CD4-positive, alpha-beta T cell treated with Interleukin-6 for 4 hours (primary cell): Measurements from ENCODE around the gene PCDHB16.
"Not testable (repeated sequence)": the region's sequence is repeated elsewhere in the genome, so short reads cannot be mapped to it uniquely, and the experiment has no call there.

Experiments
- DNase-seq: peaks from one replicate; pipeline ENCODE4 v3.0.0-alpha.2; 2020; ENCODE audit warnings: mixed read lengths

PCDHB16 gene

DNA sequence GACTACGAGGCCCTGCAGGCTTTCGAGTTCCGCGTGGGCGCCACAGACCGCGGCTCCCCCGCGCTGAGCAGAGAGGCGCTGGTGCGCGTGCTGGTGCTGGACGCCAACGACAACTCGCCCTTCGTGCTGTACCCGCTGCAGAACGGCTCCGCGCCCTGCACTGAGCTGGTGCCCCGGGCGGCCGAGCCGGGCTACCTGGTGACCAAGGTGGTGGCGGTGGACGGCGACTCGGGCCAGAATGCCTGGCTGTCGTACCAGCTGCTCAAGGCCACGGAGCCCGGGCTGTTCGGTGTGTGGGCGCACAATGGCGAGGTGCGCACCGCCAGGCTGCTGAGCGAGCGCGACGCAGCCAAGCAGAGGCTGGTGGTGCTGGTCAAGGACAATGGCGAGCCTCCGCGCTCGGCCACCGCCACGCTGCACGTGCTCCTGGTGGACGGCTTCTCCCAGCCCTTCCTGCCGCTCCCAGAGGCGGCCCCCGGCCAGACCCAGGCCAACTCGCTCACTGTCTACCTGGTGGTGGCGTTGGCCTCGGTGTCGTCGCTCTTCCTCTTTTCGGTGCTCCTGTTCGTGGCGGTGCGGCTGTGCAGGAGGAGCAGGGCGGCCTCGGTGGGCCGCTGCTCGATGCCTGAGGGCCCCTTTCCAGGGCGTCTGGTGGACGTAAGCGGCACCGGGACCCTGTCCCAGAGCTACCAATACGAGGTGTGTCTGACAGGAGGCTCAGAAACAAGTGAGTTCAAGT, 2.1 kb downstream of the PCDHB16 start:
- not testable (repeated sequence) for DNase-seq

DNA sequence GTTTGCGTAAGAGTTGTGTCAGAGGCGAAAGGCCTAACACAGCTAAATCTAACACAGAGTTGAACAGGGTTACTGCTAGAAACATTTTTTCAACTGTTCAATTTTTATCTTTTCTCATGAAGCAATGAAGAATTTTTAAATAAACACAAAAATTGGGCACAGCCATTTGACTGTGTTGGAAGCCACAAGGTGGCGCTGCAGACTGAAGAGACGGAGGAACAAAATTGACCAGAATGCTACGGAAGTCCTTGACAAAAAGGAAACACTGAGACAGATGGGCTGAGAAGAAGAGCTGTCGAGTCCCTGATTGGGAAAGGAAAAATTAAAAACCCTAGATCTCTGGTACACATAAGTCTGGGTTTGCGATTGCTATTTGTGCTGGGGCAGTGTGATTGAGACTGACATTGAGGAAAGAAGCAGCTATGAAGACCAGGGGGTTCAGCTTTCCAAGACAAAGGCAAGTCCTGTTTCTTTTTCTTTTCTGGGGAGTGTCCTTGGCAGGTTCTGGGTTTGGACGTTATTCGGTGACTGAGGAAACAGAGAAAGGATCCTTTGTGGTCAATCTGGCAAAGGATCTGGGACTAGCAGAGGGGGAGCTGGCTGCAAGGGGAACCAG, 4.8 kb downstream of the PCDHB16 start, which contains the start of gene PCDHB9:
TSS of gene PCDHB9 (plus strand) at position 265 of the 616 bp plus-strand sequence. CDS start at position 423, 158 bp downstream.
- peak; percentile 30 for DNase-seq

DNA sequence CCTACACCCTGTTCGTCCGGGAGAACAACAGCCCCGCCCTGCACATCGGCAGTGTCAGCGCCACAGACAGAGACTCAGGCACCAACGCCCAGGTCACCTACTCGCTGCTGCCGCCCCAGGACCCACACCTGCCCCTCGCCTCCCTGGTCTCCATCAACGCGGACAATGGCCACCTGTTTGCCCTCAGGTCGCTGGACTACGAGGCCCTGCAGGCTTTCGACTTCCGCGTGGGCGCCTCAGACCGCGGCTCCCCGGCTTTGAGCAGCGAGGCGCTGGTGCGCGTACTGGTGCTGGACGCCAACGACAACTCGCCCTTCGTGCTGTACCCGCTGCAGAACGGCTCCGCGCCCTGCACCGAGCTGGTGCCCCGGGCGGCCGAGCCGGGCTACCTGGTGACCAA, 6.5 kb downstream of the PCDHB16 start:
- DNase-seq: not testable (repeated sequence)

DNA sequence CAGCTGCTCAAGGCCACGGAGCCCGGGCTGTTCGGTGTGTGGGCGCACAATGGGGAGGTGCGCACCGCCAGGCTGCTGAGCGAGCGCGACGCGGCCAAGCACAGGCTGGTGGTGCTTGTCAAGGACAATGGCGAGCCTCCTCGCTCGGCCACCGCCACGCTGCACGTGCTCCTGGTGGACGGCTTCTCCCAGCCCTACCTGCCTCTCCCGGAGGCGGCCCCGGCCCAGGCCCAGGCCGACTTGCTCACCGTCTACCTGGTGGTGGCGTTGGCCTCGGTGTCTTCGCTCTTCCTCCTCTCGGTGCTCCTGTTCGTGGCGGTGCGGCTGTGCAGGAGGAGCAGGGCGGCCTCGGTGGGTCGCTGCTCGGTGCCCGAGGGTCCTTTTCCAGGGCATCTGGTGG, 6.9 kb downstream of the PCDHB16 start:
- not testable (repeated sequence) for DNase-seq

DNA sequence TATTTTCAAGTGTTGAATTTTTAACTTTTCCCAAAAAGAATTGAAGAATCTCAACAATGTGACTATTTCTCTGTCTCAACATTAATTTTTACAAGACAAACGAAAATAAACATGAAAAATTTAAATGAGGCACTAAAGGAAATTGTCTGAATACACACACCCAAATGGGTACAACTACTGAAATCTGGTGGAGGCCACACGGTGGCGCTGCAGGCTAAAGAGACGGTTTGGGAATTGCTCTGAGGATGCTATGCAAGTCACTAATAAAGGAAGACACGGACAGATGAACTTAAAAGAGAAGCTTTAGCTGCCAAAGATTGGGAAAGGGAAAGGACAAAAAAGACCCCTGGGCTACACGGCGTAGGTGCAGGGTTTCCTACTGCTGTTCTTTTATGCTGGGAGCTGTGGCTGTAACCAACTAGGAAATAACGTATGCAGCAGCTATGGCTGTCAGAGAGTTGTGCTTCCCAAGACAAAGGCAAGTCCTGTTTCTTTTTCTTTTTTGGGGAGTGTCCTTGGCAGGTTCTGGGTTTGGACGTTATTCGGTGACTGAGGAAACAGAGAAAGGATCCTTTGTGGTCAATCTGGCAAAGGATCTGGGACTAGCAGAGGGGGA, 10.0 kb downstream of the PCDHB16 start, which contains the start of gene PCDHB10:
TSS of gene PCDHB10 (plus strand) at position 244 of the 616 bp plus-strand sequence. CDS start at position 444, 200 bp downstream.
- peak; percentile 13 for DNase-seq

DNA sequence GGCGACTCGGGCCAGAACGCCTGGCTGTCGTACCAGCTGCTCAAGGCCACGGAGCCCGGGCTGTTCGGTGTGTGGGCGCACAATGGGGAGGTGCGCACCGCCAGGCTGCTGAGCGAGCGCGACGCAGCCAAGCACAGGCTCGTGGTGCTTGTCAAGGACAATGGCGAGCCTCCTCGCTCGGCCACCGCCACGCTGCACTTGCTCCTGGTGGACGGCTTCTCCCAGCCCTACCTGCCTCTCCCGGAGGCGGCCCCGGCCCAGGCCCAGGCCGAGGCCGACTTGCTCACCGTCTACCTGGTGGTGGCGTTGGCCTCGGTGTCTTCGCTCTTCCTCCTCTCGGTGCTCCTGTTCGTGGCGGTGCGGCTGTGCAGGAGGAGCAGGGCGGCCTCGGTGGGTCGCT, 12.1 kb downstream of the PCDHB16 start:
- not testable (repeated sequence) for DNase-seq

DNA sequence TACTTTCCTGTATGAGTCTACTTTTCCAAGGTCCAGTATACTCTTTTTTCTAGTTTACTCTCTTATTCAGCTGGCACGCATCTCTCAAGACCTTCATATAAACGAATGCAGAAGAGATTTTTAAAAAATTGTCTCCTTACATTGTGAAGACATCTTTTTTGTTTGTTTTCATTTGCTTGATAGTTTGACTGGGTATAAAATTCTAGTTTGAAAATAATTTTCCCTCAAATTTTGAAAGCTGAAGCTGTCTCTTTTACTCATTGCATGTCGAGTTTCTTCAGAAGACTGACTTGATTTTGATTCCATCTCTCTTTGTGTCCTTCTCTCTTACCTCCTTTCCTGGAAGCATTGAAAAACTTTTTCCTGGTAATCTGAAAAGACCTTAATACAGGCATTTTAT, 14.2 kb downstream of the PCDHB16 start:
- DNase-seq: no peak

DNA sequence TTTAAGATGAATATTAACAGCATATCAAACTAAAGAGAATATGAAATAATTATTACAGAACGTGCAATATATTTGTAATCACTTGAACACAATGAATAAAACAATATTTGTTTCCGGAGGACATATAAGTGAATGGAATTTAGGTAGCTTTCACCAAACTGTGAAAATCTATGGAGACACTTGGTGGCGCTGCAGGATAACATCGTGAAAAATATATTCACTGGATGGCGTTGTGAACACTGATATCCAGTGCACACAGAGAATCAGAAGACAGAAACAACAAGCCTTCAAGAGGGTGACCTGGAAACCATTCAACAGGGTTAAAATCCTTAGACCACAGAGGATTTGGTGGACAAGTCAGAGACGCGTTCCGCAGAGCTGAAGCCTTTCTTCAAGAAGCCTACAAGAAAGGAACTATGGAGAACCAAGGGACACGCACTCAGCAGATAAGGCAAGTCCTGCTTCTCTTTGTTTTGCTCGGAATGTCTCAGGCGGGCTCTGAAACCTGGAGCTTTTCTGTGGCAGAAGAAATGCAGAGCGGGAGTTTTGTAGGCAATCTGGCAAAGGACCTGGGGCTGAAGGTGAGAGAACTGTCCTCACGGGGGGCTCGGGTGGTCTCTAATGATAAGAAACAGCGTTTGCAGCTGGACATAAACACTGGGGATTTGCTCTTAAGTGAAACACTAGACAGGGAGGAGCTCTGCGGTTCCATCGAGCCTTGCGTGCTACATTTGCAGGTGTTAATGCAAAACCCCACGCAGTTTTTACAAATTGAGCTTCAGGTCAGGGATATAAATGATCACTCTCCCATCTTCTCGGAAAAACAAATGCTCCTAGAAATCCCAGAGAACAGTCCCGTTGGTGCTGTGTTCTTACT, 17.4 kb downstream of the PCDHB16 start, which contains the start of gene PCDHB11:
TSS of gene PCDHB11 (plus strand) at position 269 of the 877 bp plus-strand sequence. CDS start at position 417, 148 bp downstream.
- DNase-seq: no peak

DNA sequence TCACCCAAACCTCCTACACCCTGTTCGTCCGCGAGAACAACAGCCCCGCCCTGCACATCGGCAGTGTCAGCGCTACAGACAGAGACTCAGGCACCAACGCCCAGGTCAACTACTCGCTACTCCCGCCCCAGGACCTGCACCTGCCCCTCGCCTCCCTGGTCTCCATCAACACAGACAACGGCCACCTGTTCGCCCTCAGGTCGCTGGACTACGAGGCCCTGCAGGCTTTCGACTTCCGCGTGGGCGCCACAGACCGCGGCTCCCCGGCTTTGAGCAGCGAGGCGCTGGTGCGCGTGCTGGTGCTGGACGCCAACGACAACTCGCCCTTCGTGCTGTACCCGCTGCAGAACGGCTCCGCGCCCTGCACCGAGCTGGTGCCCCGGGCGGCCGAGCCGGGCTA, 18.9 kb downstream of the PCDHB16 start:
- not testable (repeated sequence) for DNase-seq

DNA sequence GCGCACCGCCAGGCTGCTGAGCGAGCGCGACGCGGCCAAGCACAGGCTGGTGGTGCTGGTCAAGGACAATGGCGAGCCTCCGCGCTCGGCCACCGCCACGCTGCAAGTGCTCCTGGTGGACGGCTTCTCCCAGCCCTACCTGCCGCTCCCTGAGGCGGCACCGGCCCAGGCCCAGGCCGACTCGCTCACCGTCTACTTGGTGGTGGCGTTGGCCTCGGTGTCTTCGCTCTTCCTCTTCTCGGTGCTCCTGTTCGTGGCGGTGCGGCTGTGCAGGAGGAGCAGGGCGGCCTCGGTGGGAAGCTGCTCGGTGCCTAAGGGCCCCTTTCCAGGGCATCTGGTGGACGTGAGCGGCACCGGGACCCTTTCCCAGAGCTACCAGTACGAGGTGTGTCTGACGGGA, 19.5 kb downstream of the PCDHB16 start:
- not testable (repeated sequence) for DNase-seq

DNA sequence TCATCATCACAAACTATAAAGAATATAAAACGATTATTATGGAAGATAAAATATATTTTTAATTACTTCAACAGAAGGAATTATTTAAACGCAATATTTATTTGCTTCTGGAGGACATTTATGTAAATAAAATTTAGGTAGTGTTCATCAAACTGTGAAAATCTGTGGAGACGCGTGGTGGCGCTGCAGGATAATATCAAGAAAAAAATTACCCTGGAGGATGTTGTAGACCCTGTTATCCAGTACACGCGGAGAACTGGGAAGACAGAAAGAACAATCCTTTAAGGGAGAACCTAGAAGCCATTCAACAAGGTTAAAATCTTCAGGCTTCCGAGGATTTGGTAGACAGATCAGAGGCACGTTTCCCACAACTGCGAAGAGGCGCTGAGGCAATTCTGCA, 26.3 kb downstream of the PCDHB16 start, which contains the start of gene PCDHB12:
TSS of gene PCDHB12 (plus strand) at position 242 of the 400 bp plus-strand sequence. CDS start 189 bp downstream, outside the sequence.
- DNase-seq: no peak

DNA sequence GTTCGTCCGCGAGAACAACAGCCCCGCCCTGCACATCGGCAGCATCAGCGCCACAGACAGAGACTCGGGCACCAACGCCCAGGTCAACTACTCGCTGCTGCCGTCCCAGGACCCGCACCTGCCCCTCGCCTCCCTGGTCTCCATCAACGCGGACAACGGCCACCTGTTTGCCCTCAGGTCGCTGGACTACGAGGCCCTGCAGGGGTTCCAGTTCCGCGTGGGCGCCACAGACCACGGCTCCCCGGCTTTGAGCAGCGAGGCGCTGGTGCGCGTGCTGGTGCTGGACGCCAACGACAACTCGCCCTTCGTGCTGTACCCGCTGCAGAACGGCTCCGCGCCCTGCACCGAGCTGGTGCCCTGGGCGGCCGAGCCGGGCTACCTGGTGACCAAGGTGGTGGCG, 28.1 kb downstream of the PCDHB16 start:
- DNase-seq: not testable (repeated sequence)

DNA sequence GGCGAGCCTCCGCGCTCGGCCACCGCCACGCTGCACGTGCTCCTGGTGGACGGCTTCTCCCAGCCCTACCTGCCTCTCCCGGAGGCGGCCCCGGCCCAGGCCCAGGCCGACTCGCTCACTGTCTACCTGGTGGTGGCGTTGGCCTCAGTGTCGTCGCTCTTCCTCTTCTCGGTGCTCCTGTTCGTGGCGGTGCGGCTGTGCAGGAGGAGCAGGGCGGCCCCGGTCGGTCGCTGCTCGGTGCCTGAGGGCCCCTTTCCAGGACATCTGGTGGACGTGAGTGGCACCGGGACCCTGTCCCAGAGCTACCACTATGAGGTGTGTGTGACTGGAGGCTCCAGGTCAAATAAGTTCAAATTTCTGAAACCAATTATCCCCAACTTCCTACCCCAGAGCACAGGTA, 28.7 kb downstream of the PCDHB16 start:
- not testable (repeated sequence) for DNase-seq

DNA sequence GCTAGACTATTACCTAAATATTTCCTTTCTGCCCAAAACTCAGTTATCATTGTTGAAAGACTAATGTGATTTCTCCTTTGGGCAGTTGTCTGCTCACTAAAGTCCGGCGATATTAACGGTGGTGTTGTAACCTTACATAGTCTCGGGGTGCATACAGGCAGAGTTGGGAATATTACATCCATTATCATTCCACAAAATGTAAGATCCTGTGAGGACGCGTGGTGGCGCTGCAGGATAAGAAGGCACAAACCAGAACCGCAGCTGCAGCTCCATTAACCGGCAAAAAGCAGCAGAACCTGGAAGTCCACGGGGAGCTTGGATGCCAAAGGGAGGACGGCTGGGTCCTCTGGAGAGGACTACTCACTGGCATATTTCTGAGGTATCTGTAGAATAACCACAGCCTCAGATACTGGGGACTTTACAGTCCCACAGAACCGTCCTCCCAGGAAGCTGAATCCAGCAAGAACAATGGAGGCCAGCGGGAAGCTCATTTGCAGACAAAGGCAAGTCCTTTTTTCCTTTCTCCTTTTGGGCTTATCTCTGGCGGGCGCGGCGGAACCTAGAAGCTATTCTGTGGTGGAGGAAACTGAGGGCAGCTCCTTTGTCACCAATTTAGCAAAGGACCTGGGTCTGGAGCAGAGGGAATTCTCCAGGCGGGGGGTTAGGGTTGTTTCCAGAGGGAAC, 31.6 kb downstream of the PCDHB16 start, which contains the start of gene PCDHB13:
TSS of gene PCDHB13 (plus strand) at position 264 of the 684 bp plus-strand sequence. CDS start at position 469, 205 bp downstream.
- DNase-seq: peak; percentile 34

DNA sequence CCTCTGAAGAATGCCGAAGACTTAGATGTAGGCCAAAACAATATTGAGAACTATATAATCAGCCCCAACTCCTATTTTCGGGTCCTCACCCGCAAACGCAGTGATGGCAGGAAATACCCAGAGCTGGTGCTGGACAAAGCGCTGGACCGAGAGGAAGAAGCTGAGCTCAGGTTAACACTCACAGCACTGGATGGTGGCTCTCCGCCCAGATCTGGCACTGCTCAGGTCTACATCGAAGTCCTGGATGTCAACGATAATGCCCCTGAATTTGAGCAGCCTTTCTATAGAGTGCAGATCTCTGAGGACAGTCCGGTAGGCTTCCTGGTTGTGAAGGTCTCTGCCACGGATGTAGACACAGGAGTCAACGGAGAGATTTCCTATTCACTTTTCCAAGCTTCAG, 32.4 kb downstream of the PCDHB16 start:
- not testable (repeated sequence) for DNase-seq

DNA sequence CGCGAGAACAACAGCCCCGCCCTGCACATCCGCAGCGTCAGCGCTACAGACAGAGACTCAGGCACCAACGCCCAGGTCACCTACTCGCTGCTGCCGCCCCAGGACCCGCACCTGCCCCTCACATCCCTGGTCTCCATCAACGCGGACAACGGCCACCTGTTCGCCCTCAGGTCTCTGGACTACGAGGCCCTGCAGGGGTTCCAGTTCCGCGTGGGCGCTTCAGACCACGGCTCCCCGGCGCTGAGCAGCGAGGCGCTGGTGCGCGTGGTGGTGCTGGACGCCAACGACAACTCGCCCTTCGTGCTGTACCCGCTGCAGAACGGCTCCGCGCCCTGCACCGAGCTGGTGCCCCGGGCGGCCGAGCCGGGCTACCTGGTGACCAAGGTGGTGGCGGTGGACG, 33.3 kb downstream of the PCDHB16 start:
- not testable (repeated sequence) for DNase-seq

DNA sequence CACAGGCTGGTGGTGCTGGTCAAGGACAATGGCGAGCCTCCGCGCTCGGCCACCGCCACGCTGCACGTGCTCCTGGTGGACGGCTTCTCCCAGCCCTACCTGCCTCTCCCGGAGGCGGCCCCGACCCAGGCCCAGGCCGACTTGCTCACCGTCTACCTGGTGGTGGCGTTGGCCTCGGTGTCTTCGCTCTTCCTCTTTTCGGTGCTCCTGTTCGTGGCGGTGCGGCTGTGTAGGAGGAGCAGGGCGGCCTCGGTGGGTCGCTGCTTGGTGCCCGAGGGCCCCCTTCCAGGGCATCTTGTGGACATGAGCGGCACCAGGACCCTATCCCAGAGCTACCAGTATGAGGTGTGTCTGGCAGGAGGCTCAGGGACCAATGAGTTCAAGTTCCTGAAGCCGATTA, 33.8 kb downstream of the PCDHB16 start:
- not testable (repeated sequence) for DNase-seq

DNA sequence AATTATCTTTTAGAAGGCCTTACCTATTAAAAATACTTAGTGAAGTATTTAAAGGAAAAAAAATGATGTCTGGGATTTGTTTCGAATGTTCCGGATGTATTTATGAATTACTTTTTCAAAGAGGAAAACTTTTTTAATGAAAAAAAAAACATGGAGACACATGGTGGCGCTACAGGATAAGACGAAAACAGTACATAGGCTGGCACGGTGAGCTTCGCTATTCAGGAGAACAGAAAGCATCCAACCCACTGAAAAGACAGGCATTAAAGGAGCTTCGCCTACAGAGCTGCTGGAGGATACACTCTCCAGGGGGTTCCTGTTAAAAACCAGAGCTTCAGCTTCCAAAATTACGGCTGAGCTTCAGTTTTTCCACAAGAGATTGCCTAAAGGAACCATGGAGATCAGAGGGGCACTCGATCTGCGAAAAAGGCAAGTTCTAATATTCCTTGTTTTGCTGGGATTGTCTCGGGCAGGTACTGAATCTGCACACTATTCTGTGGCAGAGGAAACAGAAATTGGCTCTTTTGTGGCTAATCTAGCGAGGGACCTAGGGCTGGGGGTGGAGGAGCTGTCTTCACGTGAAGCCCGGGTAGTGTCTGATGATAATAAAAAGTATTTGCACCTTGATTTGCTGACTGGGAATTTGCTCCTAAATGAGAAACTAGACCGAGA, 41.1 kb downstream of the PCDHB16 start, which contains the start of gene PCDHB14:
TSS of gene PCDHB14 (plus strand) at position 232 of the 672 bp plus-strand sequence. CDS start at position 395, 163 bp downstream.
- no peak for DNase-seq

DNA sequence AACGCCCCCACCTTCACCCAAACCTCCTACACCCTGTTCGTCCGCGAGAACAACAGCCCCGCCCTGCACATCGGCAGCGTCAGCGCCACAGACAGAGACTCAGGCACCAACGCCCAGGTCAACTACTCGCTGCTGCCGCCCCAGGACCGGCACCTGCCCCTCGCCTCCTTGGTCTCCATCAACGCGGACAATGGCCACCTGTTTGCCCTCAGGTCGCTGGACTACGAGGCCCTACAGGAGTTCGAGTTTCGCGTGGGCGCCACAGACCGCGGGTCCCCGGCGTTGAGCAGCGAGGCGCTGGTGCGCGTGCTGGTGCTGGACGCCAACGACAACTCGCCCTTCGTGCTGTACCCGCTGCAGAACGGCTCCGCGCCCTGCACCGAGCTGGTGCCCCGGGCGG, 42.7 kb downstream of the PCDHB16 start:
- DNase-seq: not testable (repeated sequence)

DNA sequence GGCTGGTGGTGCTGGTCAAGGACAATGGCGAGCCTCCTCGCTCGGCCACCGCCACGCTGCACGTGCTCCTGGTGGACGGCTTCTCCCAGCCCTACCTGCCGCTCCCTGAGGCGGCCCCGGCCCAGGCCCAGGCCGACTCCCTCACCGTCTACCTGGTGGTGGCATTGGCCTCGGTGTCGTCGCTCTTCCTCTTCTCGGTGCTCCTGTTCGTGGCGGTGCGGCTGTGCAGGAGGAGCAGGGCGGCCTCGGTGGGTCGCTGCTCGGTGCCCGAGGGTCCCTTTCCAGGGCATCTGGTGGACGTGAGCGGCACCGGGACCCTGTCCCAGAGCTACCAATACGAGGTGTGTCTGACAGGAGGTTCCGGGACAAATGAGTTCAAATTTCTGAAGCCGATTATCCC, 43.2 kb downstream of the PCDHB16 start:
- DNase-seq: not testable (repeated sequence)
